WI38 (cell line): ENCODE measurements around the gene KLK8.

Experiments
- H3K4me3 ChIP-seq: 2 replicates; pipeline ENCODE4 v1.5.1; 2011; ENCODE audit warnings: low read depth, mild to moderate bottlenecking, control low read depth, low read length
- CTCF ChIP-seq: IDR thresholded peaks from 2 replicates; pipeline ENCODE4 v1.5.1; 2012; ENCODE audit warnings: low read depth, mild to moderate bottlenecking, control low read depth, low read length

Gene KLK8

DNA sequence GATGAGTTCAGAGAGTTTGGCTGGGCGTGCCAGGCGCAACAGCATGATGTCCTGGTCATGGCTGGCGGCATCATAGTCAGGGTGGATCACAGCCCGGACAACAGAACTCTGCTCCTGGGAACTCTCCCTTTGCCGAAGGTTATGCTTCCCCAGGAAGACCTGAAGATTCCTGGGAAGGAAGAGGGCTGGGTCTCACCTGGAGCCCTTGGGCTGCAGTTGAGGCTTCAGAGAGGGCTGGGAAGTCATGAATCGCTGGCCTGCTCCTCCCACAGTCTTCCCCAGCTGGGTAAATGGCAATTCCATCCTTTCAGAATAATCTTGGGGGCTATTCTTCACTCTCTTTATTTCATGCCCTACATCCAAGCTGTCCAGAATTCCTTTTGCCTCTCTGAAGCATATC is 38.0 kb downstream of the KLK8 start:
- no peak overlapping the region for H3K4me3 ChIP-seq
- no peak for TF ChIP-seq CTCF

DNA sequence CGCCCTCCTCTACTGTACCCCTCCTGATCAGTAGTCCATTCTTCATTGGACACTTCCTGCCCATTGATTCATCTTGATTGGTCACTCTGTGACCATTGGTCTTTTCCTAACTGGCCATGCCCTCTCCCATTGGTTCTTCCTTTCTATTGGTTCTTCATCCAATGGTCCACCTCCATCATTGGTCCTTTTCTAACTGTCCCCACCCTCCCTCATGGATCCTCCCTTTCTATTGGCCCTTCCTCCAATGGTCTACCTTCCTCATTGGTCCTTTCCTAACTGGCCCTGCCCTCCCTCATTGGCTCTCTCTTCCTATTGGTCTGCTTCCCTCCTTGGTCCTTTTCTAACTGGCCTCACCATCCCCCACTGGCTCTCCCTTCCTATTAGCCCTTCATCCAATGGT is 39.2 kb downstream of the KLK8 start:
- no peak overlapping the region for H3K4me3 ChIP-seq
- TF ChIP-seq CTCF = no peak

DNA sequence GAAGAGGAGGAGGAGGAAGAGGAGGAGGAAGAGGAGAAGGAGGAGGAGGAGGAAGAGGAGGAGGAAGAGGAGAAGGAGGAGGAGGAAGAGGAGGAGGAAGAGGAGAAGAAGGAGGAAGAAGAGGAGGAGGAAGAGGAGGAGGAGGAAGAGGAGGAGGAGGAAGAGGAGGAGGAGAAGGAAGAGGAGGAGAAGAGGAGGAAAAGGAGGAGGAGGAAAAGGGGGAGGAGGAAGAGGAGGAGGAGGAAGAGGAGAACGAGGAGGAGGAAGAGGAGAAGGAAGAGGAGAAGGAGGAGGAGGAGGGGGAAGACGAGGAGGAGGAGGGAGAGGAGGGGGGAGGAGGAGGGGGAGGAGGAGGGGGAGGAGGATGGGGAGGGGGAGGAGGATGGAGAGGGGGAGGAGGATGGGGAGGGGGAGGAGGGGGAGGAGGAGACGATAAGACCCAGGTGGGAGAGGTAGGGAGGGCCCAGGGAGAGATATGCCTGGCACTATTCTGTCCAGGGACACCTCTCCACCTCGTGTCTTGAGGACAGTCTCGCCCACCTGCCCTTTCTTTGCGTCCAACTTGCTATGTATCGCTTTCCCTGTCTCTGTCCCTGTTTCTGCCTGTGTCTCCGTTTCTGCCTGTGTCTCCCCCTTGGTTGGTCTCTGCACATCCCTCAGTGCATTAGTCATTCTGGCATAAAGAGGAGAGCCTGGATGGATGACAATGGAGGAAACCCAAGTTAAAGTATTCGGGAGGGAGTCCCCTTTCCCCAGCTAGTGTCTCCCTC is 41.5 kb downstream of the KLK8 start:
- no peak overlapping the region for H3K4me3 ChIP-seq
- TF ChIP-seq CTCF = no peak

- no peak for TF ChIP-seq CTCF
Measured at GRCh38 chr19:50957587-50957986, 43.8 kb downstream of the KLK8 start.

GRCh38 chr19:50952910-50953309 is 48.5 kb downstream of the KLK8 start, which contains the start of gene KLK5:
Gene KLK5 (minus strand): TSS chr19:50953038. CDS start chr19:50952657, 381 bp downstream.
- TF ChIP-seq CTCF = no peak

More at GRCh38 chr19:50957587-50957986, 43.8 kb downstream of the KLK8 start:
- H3K4me3 ChIP-seq = no peak overlapping the region

GRCh38 chr19:50949861-50950260 is 51.5 kb downstream of the KLK8 start:
- no peak for TF ChIP-seq CTCF
- no peak overlapping the region for H3K4me3 ChIP-seq

More at GRCh38 chr19:50952910-50953309, 48.5 kb downstream of the KLK8 start, which contains the start of gene KLK5:
- no peak within 1 kb of the TSS for H3K4me3 ChIP-seq

DNA sequence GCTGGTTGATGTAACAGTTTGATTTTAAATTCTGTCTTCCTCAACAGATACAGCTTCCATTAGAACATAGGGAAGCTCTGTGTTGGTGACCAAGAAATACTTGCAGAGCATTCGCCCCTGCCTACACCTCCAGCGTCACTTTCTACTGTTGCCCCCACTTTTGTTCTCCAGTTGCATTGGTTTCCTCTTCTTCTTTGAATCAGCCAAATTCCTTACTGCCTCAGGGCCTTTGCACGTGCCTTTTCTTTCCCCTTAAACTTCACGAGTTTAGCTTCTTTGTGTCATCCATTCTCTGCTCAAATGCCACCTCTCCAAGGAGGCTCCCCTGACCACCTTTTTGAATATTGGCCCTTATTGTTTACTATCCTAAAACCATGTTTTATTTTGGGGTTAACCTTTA is 54.3 kb downstream of the KLK8 start:
- TF ChIP-seq CTCF = no peak
- no peak overlapping the region for H3K4me3 ChIP-seq
